Renal cortical epithelial cell (primary cell): ENCODE results near the gene APLP2. TPM values are rescaled to one million over a fixed set of nuclear protein-coding genes. Genes with fewer than 3 reads are reported as not detected.

ENCODE experiments used
- DNase-seq: peaks from one replicate; pipeline ENCODE4 v3.0.0-alpha.2; 2011; ENCODE audit warnings: low read depth
- total RNA-seq: library from RNA; depleted of rRNA; stranded (reverse); fragments of >200 nt; gene quantifications from 2 replicates; pipeline ENCODE4 v1.2.3, GENCODE V29; 2014

Gene APLP2
- total RNA-seq, 1 donor from 2014 or later: 1,085 TPM

GRCh38 chr11:130055617-130056016 lies 14.1 kb upstream of the APLP2 start:
- no peak for DNase-seq

- no peak for DNase-seq
Observed at GRCh38 chr11:130061017-130061416, 8.7 kb upstream of the APLP2 start.

- DNase-seq: no peak
Observed at GRCh38 chr11:130062026-130062425, 7.7 kb upstream of the APLP2 start.

GRCh38 chr11:130063451-130063850 lies 6.2 kb upstream of the APLP2 start:
- DNase-seq: no peak

- no peak for DNase-seq
Observed at GRCh38 chr11:130064596-130064995, 5.1 kb upstream of the APLP2 start.

GRCh38 chr11:130066338-130066737 lies 3.4 kb upstream of the APLP2 start:
- DNase-seq: peak; percentile 44

- peak; percentile 46 for DNase-seq
Observed at GRCh38 chr11:130068546-130068985, 1.1 kb upstream of the APLP2 start.

- DNase-seq: peak; percentile 65
Observed at GRCh38 chr11:130068986-130069658, 572 bp upstream of the APLP2 start.

GRCh38 chr11:130070109-130070845 lies 583 bp downstream of the APLP2 start:
- DNase-seq: no peak

GRCh38 chr11:130070846-130071200 lies 1.1 kb downstream of the APLP2 start:
- DNase-seq: peak; percentile 30

- DNase-seq: peak; percentile 57
Observed at GRCh38 chr11:130071211-130071712, 1.6 kb downstream of the APLP2 start.

GRCh38 chr11:130074736-130075135 lies 5.0 kb downstream of the APLP2 start:
- no peak for DNase-seq

GRCh38 chr11:130076778-130077481 lies 7.2 kb downstream of the APLP2 start:
- no peak for DNase-seq

- no peak for DNase-seq
Observed at GRCh38 chr11:130077671-130078070, 8.0 kb downstream of the APLP2 start.

GRCh38 chr11:130078080-130078479 lies 8.4 kb downstream of the APLP2 start:
- DNase-seq: no peak

GRCh38 chr11:130085671-130086290 lies 16.1 kb downstream of the APLP2 start:
- no peak for DNase-seq

- no peak for DNase-seq
Observed at GRCh38 chr11:130086669-130087068, 17.0 kb downstream of the APLP2 start.

- peak; percentile 72 for DNase-seq
Observed at GRCh38 chr11:130087294-130087926, 17.7 kb downstream of the APLP2 start.

- peak; percentile 24 for DNase-seq
Observed at GRCh38 chr11:130088217-130088616, 18.5 kb downstream of the APLP2 start.

- DNase-seq: no peak
Observed at GRCh38 chr11:130088919-130089673, 19.4 kb downstream of the APLP2 start.

- DNase-seq: no peak
Observed at GRCh38 chr11:130089674-130090073, 20.0 kb downstream of the APLP2 start.
